ENCODE results near the gene CYP26B1. TPM values are rescaled to one million over a fixed set of nuclear protein-coding genes. Genes with fewer than 3 reads are reported as not detected.

Gene CYP26B1
- total and polyA plus RNA-seq, 2 of the 8 experiments (the other 6 are each of a cell fraction or from before 2014, with no cell fraction given), result 0.06 to 0.69 TPM

DNA sequence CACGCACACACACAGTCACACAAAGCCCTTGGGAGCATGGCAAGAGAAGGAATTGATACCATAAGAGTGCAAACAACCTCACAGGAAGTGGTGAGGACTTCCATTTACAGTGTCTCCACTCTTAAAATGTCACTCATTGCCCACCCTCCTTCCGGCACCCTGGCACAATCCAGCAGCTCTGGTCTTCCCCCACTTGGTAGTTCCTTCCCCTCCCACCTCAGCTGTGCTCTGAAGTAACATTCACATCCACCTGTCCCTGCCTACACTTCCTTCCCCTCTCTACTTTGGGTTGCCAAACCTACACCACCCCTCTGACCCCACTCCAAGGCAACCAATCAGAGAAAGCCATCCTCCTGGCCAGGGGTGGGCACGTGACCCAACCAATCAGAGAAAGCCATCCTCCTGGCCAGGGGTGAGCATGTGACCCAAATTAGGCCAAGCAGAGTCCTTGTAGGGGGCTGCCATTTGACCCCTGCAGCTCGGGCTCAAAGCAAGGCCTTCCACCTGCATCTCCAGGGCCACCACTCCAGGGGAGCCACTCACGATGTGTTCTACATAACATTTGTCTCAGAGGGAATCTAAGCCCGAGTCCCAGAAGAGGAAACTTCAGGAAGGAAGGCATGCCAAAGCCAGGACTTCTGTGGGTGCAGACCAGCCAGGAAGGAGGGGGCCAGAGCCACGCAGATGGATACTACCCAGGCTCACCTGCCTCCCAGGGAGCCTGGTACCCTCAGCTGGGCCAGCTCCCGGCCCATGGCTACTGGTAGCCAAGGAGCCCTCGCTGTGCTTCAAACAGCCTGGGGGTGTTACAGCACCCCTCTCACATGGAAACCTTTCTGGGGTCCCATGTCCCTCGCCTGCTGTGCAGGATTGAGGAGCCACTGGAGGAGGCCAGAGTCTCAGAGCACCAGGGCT, 21.2 kb downstream of the CYP26B1 start:
- no peak overlapping the region for H3K27ac ChIP-seq (ENCODE audit: low read depth, low read length)
- no peak overlapping the region for H2BK20ac ChIP-seq (ENCODE audit: low read length)
- DNase-seq (ENCODE audit: low read depth in 1 of 2, low spot score in 2 of 2) (peak in 1 of 2 experiments; percentile 41), FAIRE-seq (no peak)
- no peak overlapping the region; the same call in 1 of the 2 replicates for H3K18ac ChIP-seq (ENCODE audit: extremely low read depth, low read length)
- no peaks in the 10 kb centered on the region for H3K79me1 ChIP-seq (ENCODE audit: low read depth, low read length)
- CTCF ChIA-PET (ENCODE audit: partially characterized antibody), result interaction anchor here (1.0 to 7.7 kb wide), 3 partner anchors 10 to 12 kb away, joined by 3 to 44 read pairs (median 14); no protein-coding TSS in a partner anchor
- H2BK5ac ChIP-seq (ENCODE audit: low read depth, low read length), result no peak overlapping the region
- no peak overlapping the region for H4K91ac ChIP-seq (replicated peaks; ENCODE audit: insufficient read length, low read length)
- H3K27me3 ChIP-seq (replicated peaks in 1 of 4; ENCODE audit: control insufficient read depth in 3 of 4, extremely low read depth in 1 of 4, insufficient read depth in 3 of 4, low read length in 3 of 4), result peaks cover 0 to 4% (median 0%) of the 10 kb centered on the region in 4 experiments; a peak in 1 of 7 replicates
- H3K14ac ChIP-seq (ENCODE audit: insufficient read length), result no peak overlapping the region
- no peak overlapping the region for H2BK12ac ChIP-seq (ENCODE audit: low read depth, low read length)
- H3K4ac ChIP-seq (replicated peaks; ENCODE audit: insufficient read length, low read depth, low read length), result no peak overlapping the region
- H2BK15ac ChIP-seq (ENCODE audit: low read length), result no peak overlapping the region
- H3K4me3 ChIP-seq (ENCODE audit: extremely low read depth in 1 of 4, insufficient read depth in 2 of 4, low read depth in 3 of 4, low read length in 4 of 4), result no peak overlapping the region
- POLR2A ChIA-PET (ENCODE audit: partially characterized antibody), result no interaction called here
- H3K79me2 ChIP-seq (ENCODE audit: control insufficient read depth in 1 of 2, insufficient read depth in 2 of 2, low read length in 2 of 2), result no peaks in the 10 kb centered on the region
- H3K36me3 ChIP-seq (ENCODE audit: control insufficient read depth in 2 of 4, insufficient read depth in 4 of 4, low read length in 3 of 4), result no peaks in the 10 kb centered on the region
- peaks cover 0 to 9% (median 6%) of the 10 kb centered on the region in 4 experiments; a peak in 5 of 7 replicates for H3K4me1 ChIP-seq (replicated peaks in 1 of 4; ENCODE audit: control insufficient read depth in 3 of 4, insufficient read depth in 4 of 4, low read length in 3 of 4)
- no peak overlapping the region for H2AK5ac ChIP-seq (ENCODE audit: low read depth, low read length)
- no peak overlapping the region for H3K56ac ChIP-seq (replicated peaks; ENCODE audit: insufficient read length, low read depth, low read length)
- H3K4me2 ChIP-seq (ENCODE audit: insufficient read depth in 1 of 2, low read depth in 2 of 2, low read length in 2 of 2), result no peak overlapping the region
- no peak overlapping the region for H3K23ac ChIP-seq (ENCODE audit: insufficient read length)
- WGBS, 2 experiments (ENCODE audit: extremely low coverage in 1 of 2, insufficient coverage in 1 of 2, insufficient read length in 1 of 2, insufficient replicate concordance in 2 of 2, low coverage in 1 of 2, low lambda C conversion rate in 2 of 2, missing lambda C conversion rate in 1 of 2), result 93% methylated on average over 10 of the region's 10 CpGs; no CpG with 5 or more reads in 1 of the 2 experiments
- no peak overlapping the region for H4K5ac ChIP-seq (ENCODE audit: insufficient read length, low read depth, low read length)
- H2AFZ ChIP-seq (ENCODE audit: low read length), result no peak overlapping the region
- H3K9me3 ChIP-seq (ENCODE audit: insufficient read depth in 2 of 2, low read depth in 1 of 2, low read length in 1 of 2), result no peaks in the 10 kb centered on the region
- no peak overlapping the region for H3K9ac ChIP-seq (replicated peaks in 1 of 4; ENCODE audit: extremely low read depth in 1 of 4, low read depth in 3 of 4, low read length in 3 of 4)
- no peak overlapping the region for H2BK120ac ChIP-seq (replicated peaks; ENCODE audit: low read depth, low read length)
- H3K23me2 ChIP-seq (ENCODE audit: low read depth, low read length), result no peaks in the 10 kb centered on the region
- no peak overlapping the region for H4K8ac ChIP-seq (ENCODE audit: extremely low read depth, insufficient read depth, low read length)
- H4K20me1 ChIP-seq (replicated peaks in 1 of 2; ENCODE audit: control insufficient read depth in 1 of 2, insufficient read depth in 2 of 2, low read length in 2 of 2), result no peaks in the 10 kb centered on the region
- no peak for TF ChIP-seq BACH1 (IDR thresholded peaks at IDR 0.05; ENCODE audit: low read length)
- TF ChIP-seq MAX (IDR thresholded peaks at IDR 0.05), result no peak
- TF ChIP-seq CBX8 (IDR thresholded peaks at IDR 0.05; ENCODE audit: borderline replicate concordance, low read depth, low read length), result no peak
- no peak for TF ChIP-seq CTCF (IDR thresholded peaks at IDR 0.05; ENCODE audit: control extremely low read depth in 1 of 3, insufficient read depth in 1 of 3, low read depth in 1 of 3, low read length in 3 of 3)
- no peak for TF ChIP-seq TAF1 (IDR thresholded peaks at IDR 0.05; ENCODE audit: low read depth, low read length)
- TF ChIP-seq CHD1 (IDR thresholded peaks at IDR 0.05; ENCODE audit: low read depth, low read length), result no peak
- TF ChIP-seq, protein P1, sequence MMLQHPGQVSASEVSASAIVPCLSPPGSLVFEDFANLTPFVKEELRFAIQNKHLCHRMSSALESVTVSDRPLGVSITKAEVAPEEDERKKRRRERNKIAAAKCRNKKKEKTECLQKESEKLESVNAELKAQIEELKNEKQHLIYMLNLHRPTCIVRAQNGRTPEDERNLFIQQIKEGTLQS (IDR thresholded peaks at IDR 0.05; ENCODE audit: insufficient read depth, low read depth, low read length), result no peak

Data from H1 (cell line).